GM21367 (cell line): ENCODE measurements around the gene CCDC3.
"Not testable (repeated sequence)": the region's sequence is repeated elsewhere in the genome, so short reads cannot be mapped to it uniquely, and the experiment has no call there.

ENCODE experiments used
- ATAC-seq: cut with Tn5 transposase; IDR thresholded peaks from one replicate; pipeline ENCODE4 v1.9.1; 2021; ENCODE audit not compliant: unreplicated experiment

The CCDC3 gene

GRCh38 chr10:13001887-13002212 is 337 bp upstream of the CCDC3 start:
- no peak for ATAC-seq

GRCh38 chr10:13000431-13000830 is 1.1 kb downstream of the CCDC3 start:
- ATAC-seq: no peak

- ATAC-seq: no peak
These were observed 1.7 kb downstream of the CCDC3 start for GRCh38 chr10:12999849-13000248.

- ATAC-seq: no peak
These were observed 6.1 kb downstream of the CCDC3 start for GRCh38 chr10:12995425-12995861.

GRCh38 chr10:12993595-12993994 is 7.9 kb downstream of the CCDC3 start:
- no peak for ATAC-seq

GRCh38 chr10:12985347-12985746 is 16.2 kb downstream of the CCDC3 start:
- no peak for ATAC-seq

GRCh38 chr10:12984165-12984747 is 17.3 kb downstream of the CCDC3 start:
- no peak for ATAC-seq

- ATAC-seq: not testable (repeated sequence)
These were observed 17.9 kb downstream of the CCDC3 start for GRCh38 chr10:12983568-12983967.

GRCh38 chr10:12981570-12981969 is 19.9 kb downstream of the CCDC3 start:
- ATAC-seq: no peak

- ATAC-seq: no peak
These were observed 20.7 kb downstream of the CCDC3 start for GRCh38 chr10:12980713-12981306.

GRCh38 chr10:12980102-12980661 is 21.3 kb downstream of the CCDC3 start:
- no peak for ATAC-seq

- ATAC-seq: no peak
These were observed 22.6 kb downstream of the CCDC3 start for GRCh38 chr10:12978891-12979290.

GRCh38 chr10:12975906-12976305 is 25.6 kb downstream of the CCDC3 start:
- no peak for ATAC-seq

- no peak for ATAC-seq
These were observed 26.2 kb downstream of the CCDC3 start for GRCh38 chr10:12975266-12975665.

GRCh38 chr10:12974491-12975199 is 26.9 kb downstream of the CCDC3 start:
- no peak for ATAC-seq

GRCh38 chr10:12974078-12974477 is 27.4 kb downstream of the CCDC3 start:
- ATAC-seq: no peak

GRCh38 chr10:12973149-12973718 is 28.3 kb downstream of the CCDC3 start:
- ATAC-seq: no peak

- ATAC-seq: no peak
These were observed 29.4 kb downstream of the CCDC3 start for GRCh38 chr10:12972146-12972545.

GRCh38 chr10:12971001-12971788 is 30.3 kb downstream of the CCDC3 start:
- no peak for ATAC-seq

- no peak for ATAC-seq
These were observed 31.6 kb downstream of the CCDC3 start for GRCh38 chr10:12969951-12970350.

GRCh38 chr10:12966067-12966466 is 35.4 kb downstream of the CCDC3 start:
- ATAC-seq: no peak
